HS-27A (cell line): ENCODE data around the gene AKIRIN2.
A peak's percentile ranks its signal among the peaks of the same experiment; 100 is the strongest.

Source experiments
- DNase-seq: peaks from one replicate; pipeline ENCODE4 v3.0.0-alpha.2; 2012; ENCODE audit warnings: low read depth, missing footprints

The AKIRIN2 gene

GRCh38 chr6:87701676-87702588 lies at the start of gene AKIRIN2:
TSS of gene AKIRIN2 (minus strand) at chr6:87702233. CDS start at chr6:87701684, 549 bp downstream.
- peak; percentile 78 for DNase-seq

GRCh38 chr6:87747646-87748045 lies 45.6 kb upstream of the AKIRIN2 start:
- no peak for DNase-seq

- no peak for DNase-seq
Measured at GRCh38 chr6:87745966-87746721, 44.1 kb upstream of the AKIRIN2 start.

- DNase-seq, result no peak
Measured at GRCh38 chr6:87743454-87743853, 41.4 kb upstream of the AKIRIN2 start.

GRCh38 chr6:87742106-87742505 lies 40.1 kb upstream of the AKIRIN2 start:
- DNase-seq, result no peak

GRCh38 chr6:87741001-87741650 lies 39.1 kb upstream of the AKIRIN2 start:
- DNase-seq, result no peak

- DNase-seq, result no peak
Measured at GRCh38 chr6:87738744-87739143, 36.7 kb upstream of the AKIRIN2 start.

- DNase-seq, result no peak
Measured at GRCh38 chr6:87738000-87738399, 36.0 kb upstream of the AKIRIN2 start.

GRCh38 chr6:87736809-87737540 lies 34.9 kb upstream of the AKIRIN2 start:
- DNase-seq, result no peak

GRCh38 chr6:87731818-87732661 lies 30.0 kb upstream of the AKIRIN2 start:
- DNase-seq, result peak; percentile 76

- DNase-seq, result no peak
Measured at GRCh38 chr6:87731080-87731479, 29.0 kb upstream of the AKIRIN2 start.

- DNase-seq, result no peak
Measured at GRCh38 chr6:87729965-87730719, 28.1 kb upstream of the AKIRIN2 start.

GRCh38 chr6:87728706-87729105 lies 26.7 kb upstream of the AKIRIN2 start:
- DNase-seq, result no peak

- DNase-seq, result no peak
Measured at GRCh38 chr6:87724983-87725811, 23.2 kb upstream of the AKIRIN2 start.

- DNase-seq, result peak; percentile 84
Measured at GRCh38 chr6:87723170-87724078, 21.4 kb upstream of the AKIRIN2 start.

GRCh38 chr6:87722540-87723169 lies 20.6 kb upstream of the AKIRIN2 start:
- no peak for DNase-seq

- no peak for DNase-seq
Measured at GRCh38 chr6:87721311-87721710, 19.3 kb upstream of the AKIRIN2 start.
